ENCODE data around the gene DBNL.

DNA sequence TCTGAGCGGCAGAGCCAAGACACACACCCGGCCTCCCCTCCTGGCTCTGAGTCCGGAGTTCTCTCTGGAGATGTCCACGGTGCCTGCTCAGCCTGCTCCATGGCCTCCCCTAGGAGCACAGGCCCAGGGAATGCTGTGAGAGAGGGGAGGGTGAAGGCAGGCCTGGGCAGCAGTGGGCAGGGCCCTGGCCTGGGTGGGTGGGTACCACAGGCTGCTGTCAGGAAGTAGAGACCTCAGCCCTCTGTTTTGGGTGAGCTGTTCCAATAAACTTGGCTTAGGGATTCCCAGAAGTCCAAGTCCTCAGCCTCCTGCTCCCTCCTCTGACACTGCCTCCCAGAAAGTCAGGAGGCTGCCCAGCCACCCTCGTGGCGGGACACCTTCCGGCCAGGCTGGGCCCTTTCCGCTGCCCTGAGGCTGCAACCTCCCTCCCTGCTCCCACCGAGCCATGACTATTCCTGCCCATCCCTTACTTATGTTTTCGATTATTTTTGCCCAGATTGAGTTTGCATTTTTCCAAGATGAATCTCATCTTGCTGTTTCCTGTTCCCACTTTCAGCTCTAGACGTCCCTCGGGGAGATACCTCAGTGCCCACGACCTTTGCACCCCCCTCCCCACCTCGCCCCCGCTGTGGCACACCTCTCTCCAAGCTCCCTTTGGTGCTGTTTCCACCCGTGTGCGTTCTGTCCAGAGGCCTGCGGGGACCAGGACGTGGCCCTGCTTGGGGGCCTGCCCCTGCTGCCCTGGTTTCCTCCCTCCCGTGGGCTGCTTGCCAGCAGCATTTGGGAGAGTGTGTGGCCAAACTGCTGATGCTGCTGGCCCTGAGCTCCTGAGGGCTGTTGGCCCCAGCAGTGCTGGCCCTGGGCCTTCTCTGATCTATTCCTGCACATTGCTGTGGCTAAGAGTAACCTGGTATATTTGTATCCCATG, 43.7 kb downstream of the DBNL start:
- no peak for TF ChIP-seq CTCF (IDR thresholded peaks at IDR 0.05; ENCODE audit: low read depth, low read length, poor library complexity, severe bottlenecking)
- TF ChIP-seq EZH2phosphoT487 (IDR thresholded peaks at IDR 0.05; ENCODE audit: borderline replicate concordance, low read length) = no peak
